Breast epithelium (tissue), 4 donors: Measurements from ENCODE around the gene PDGFC. TPM values are rescaled to one million over a fixed set of nuclear protein-coding genes. Genes with fewer than 3 reads are reported as not detected.

Experiments
- DNase-seq, 2 donors: peaks; one replicate each; pipeline ENCODE4 v3.0.0-alpha.2; 2019; ENCODE audit warnings: low spot score in 2 of 2
- H3K27ac ChIP-seq, 2 donors: fragments of 200-600 bp; sonication (generic) in 1 of 2; one replicate each; pipeline ENCODE4 v1.5.1; 2016 to 2019; ENCODE audit warnings: mild to moderate bottlenecking in 1 of 2
- H3K27me3 ChIP-seq, 2 donors: fragments of 200-600 bp; sonication (generic) in 1 of 2; one replicate each; pipeline versions ENCODE4 v1.5.1 to v1.6.0; 2017 to 2019; ENCODE audit warnings: control low read depth in 1 of 2, mild to moderate bottlenecking in 1 of 2
- H3K36me3 ChIP-seq: fragments of 200-600 bp; one replicate; pipeline ENCODE4 v1.5.1; 2019
- H3K4me1 ChIP-seq, 2 donors: fragments of 200-600 bp; sonication (generic); one replicate each; pipeline ENCODE4 v1.5.1; 2016 to 2019; ENCODE audit warnings: control low read depth in 1 of 2
- H3K4me3 ChIP-seq, 3 donors: fragments of 200-600 bp; sonication (generic); 1 replicate in 2 of 3; 2 replicates in 1 of 3; pipeline ENCODE4 v1.5.1; 2016 to 2019; ENCODE audit warnings: mild to moderate bottlenecking in 3 of 3, moderate library complexity in 2 of 3
- H3K9me3 ChIP-seq, 2 donors: fragments of 200-600 bp; sonication (generic) in 1 of 2; one replicate each; pipeline ENCODE4 v1.5.1; 2016 to 2019; ENCODE audit warnings: control low read depth in 1 of 2
- POLR2A ChIP-seq: fragments of 450-650 bp; IDR thresholded peaks from one replicate; pipeline ENCODE4 v1.6.1; 2016; ENCODE audit warnings: antibody characterized with exemption, mild to moderate bottlenecking, moderate library complexity
- POLR2AphosphoS5 ChIP-seq, 3 donors: sonication (generic); formaldehyde crosslinking; IDR thresholded peaks; one replicate each; pipeline ENCODE4 v1.6.1; 2017; ENCODE audit warnings: antibody characterized with exemption in 3 of 3
- intact Hi-C: fragments of 100-400 bp; cut with DNase I; formaldehyde crosslinking; loops from one replicate; pipeline ENCODE4 v1.15.1; 2023; ENCODE audit warnings: low total_unique reads
- total RNA-seq, 3 donors: library from RNA; depleted of rRNA; stranded (reverse); fragments of >200 nt; gene quantifications; one replicate each; pipeline ENCODE4 v1.1.0, GENCODE V29; 2016
- TF ChIP-seq, protein P1 (sequence below), 3 donors: fragments of 450-650 bp; IDR thresholded peaks; one replicate each; pipeline ENCODE4 v1.5.1; 2016 to 2017; ENCODE audit warnings: antibody characterized with exemption in 3 of 3, mild to moderate bottlenecking in 3 of 3, moderate library complexity in 3 of 3

PDGFC gene
- total RNA-seq, 3 donors from 2014 or later, result 32.4 to 59.7 (median 54.4) TPM

DNA sequence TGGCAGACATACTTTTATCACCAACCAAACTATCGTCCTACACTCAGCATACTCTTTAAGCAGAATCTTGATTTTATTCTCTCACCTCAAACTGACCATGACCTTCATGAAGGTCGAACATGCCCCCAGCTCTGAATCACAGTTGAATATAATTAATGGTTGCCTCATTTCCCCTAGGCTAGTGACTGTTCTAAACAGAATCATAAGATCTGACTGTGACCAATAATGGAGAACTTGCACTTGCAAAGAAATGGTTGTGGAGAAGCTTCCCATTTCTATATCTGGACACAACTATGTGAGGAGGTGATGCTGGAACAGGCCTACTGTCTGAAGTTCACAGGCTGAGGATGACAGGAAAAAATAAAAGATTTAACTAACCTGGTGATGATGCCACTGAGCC is 85.1 kb downstream of the PDGFC start:
- H3K27me3 ChIP-seq, result no peaks in the 10 kb centered on the region
- H3K9me3 ChIP-seq, result no peaks in the 10 kb centered on the region
- no peak overlapping the region for H3K4me3 ChIP-seq
- intact Hi-C loops, result no loop called here
- no peak for DNase-seq
- H3K36me3 ChIP-seq, result no peaks in the 10 kb centered on the region
- no peaks in the 10 kb centered on the region for H3K4me1 ChIP-seq
- no peak overlapping the region for H3K27ac ChIP-seq
- TF ChIP-seq, protein P1, sequence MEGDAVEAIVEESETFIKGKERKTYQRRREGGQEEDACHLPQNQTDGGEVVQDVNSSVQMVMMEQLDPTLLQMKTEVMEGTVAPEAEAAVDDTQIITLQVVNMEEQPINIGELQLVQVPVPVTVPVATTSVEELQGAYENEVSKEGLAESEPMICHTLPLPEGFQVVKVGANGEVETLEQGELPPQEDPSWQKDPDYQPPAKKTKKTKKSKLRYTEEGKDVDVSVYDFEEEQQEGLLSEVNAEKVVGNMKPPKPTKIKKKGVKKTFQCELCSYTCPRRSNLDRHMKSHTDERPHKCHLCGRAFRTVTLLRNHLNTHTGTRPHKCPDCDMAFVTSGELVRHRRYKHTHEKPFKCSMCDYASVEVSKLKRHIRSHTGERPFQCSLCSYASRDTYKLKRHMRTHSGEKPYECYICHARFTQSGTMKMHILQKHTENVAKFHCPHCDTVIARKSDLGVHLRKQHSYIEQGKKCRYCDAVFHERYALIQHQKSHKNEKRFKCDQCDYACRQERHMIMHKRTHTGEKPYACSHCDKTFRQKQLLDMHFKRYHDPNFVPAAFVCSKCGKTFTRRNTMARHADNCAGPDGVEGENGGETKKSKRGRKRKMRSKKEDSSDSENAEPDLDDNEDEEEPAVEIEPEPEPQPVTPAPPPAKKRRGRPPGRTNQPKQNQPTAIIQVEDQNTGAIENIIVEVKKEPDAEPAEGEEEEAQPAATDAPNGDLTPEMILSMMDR (IDR thresholded peaks at IDR 0.05), result no peak
- TF ChIP-seq POLR2A (no peak), POLR2AphosphoS5 (IDR thresholded peaks at IDR 0.05) (no peak)

- H3K4me3 ChIP-seq, result no peak overlapping the region
- DNase-seq, result no peak
These were observed 86.2 kb downstream of the PDGFC start for GRCh38 chr4:156885374-156885773.

GRCh38 chr4:156884183-156884582 is 87.4 kb downstream of the PDGFC start:
- Histone ChIP-seq H3K27me3 (no peaks in the 10 kb centered on the region), H3K9me3 (no peaks in the 10 kb centered on the region), H3K4me3 (no peak overlapping the region), H3K27ac (no peak overlapping the region), H3K36me3 (no peaks in the 10 kb centered on the region), H3K4me1 (no peaks in the 10 kb centered on the region)
- intact Hi-C loops, result no loop called here
- TF ChIP-seq POLR2A, result no peak
- TF ChIP-seq, protein P1 (IDR thresholded peaks at IDR 0.05), result no peak
- TF ChIP-seq POLR2AphosphoS5 (IDR thresholded peaks at IDR 0.05), result no peak
- no peak for DNase-seq

More at GRCh38 chr4:156885374-156885773, 86.2 kb downstream of the PDGFC start:
- Histone ChIP-seq H3K27ac (no peak overlapping the region), H3K9me3 (no peaks in the 10 kb centered on the region), H3K4me1 (no peaks in the 10 kb centered on the region), H3K27me3 (no peaks in the 10 kb centered on the region), H3K36me3 (no peaks in the 10 kb centered on the region)
- intact Hi-C loops, result no loop called here
- TF ChIP-seq POLR2AphosphoS5 (IDR thresholded peaks at IDR 0.05) (no peak), POLR2A (no peak)
- TF ChIP-seq, protein P1 (IDR thresholded peaks at IDR 0.05), result no peak

DNA sequence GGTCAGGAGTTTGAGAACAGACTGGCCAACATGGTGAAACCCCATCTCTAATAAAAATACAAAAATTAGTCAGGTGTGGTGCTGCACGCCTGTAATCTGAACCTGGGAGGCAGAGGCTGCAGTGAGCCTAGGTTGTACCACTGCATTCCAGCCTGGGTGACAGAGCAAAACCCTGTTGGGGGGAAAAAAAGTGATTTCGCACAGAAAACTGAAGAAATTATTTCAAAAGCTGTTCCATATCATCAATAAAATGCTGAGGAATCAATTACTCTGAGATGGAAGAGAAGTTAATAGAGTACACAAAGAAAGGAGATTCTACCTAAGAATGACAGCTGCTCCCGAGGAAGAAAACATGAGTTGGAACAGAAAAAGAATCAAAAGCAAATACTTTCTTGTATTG is 95.9 kb downstream of the PDGFC start:
- no peaks in the 10 kb centered on the region for H3K36me3 ChIP-seq
- no peak overlapping the region for H3K4me3 ChIP-seq
- no peaks in the 10 kb centered on the region for H3K27me3 ChIP-seq
- no peak overlapping the region for H3K27ac ChIP-seq
- TF ChIP-seq POLR2A (no peak), POLR2AphosphoS5 (IDR thresholded peaks at IDR 0.05) (no peak)
- TF ChIP-seq, protein P1 (IDR thresholded peaks at IDR 0.05), result no peak
- no peak for DNase-seq
- H3K4me1 ChIP-seq, result no peaks in the 10 kb centered on the region
- no peaks in the 10 kb centered on the region for H3K9me3 ChIP-seq
- intact Hi-C loops, result no loop called here

- intact Hi-C loops, result no loop called here
- no peak for TF ChIP-seq POLR2A
- TF ChIP-seq POLR2AphosphoS5 (IDR thresholded peaks at IDR 0.05), result no peak
- TF ChIP-seq, protein P1 (IDR thresholded peaks at IDR 0.05), result no peak
- Histone ChIP-seq H3K4me3 (no peak overlapping the region), H3K27ac (no peak overlapping the region), H3K36me3 (no peaks in the 10 kb centered on the region), H3K9me3 (no peaks in the 10 kb centered on the region), H3K27me3 (no peaks in the 10 kb centered on the region), H3K4me1 (no peaks in the 10 kb centered on the region)
- DNase-seq, result no peak
These were observed 96.5 kb downstream of the PDGFC start for GRCh38 chr4:156875055-156875454.
